T-helper 2 cell treated with Interferon-gamma antibody and Interleukin-4, amounts not matched to agents 100 ng/mL and 5 ng/mL, for 36 hours (primary cell): ENCODE results near the gene EFCAB13. TPM values are rescaled to one million over a fixed set of nuclear protein-coding genes. Genes with fewer than 3 reads are reported as not detected.

Experiments
- intact Hi-C: fragments of 100-400 bp; cut with micrococcal nuclease; formaldehyde crosslinking; loops from one replicate; pipeline ENCODE4 v1.15.1; 2023
- total RNA-seq: library from RNA; stranded (reverse); gene quantifications from 2 replicates; pipeline ENCODE4 v1.2.3, GENCODE V29; 2022

Gene EFCAB13
- total RNA-seq, 1 donor from 2014 or later, result 4.9 TPM

- intact Hi-C loops, result no loop called here
These were observed 28.5 kb upstream of the EFCAB13 start for GRCh38 chr17:47295037-47295873.

GRCh38 chr17:47295874-47296255, 27.9 kb upstream of the EFCAB13 start:
- intact Hi-C loops, result no loop called here

GRCh38 chr17:47297661-47298400, 25.9 kb upstream of the EFCAB13 start:
- intact Hi-C loops, result no loop called here

- intact Hi-C loops, result no loop called here
These were observed 25.0 kb upstream of the EFCAB13 start for GRCh38 chr17:47298712-47299111.

- intact Hi-C loops, result no loop called here
These were observed 24.4 kb upstream of the EFCAB13 start for GRCh38 chr17:47299239-47299910.

- intact Hi-C loops, result no loop called here
These were observed 23.0 kb upstream of the EFCAB13 start for GRCh38 chr17:47300718-47301117.

GRCh38 chr17:47301161-47301560, 22.6 kb upstream of the EFCAB13 start:
- intact Hi-C loops, result no loop called here

GRCh38 chr17:47301831-47302230, 21.9 kb upstream of the EFCAB13 start:
- intact Hi-C loops, result no loop called here

- intact Hi-C loops, result no loop called here
These were observed 19.6 kb upstream of the EFCAB13 start for GRCh38 chr17:47304186-47304585.

- intact Hi-C loops, result no loop called here
These were observed 18.3 kb upstream of the EFCAB13 start for GRCh38 chr17:47305302-47305923.

GRCh38 chr17:47310186-47310733, 13.5 kb upstream of the EFCAB13 start:
- intact Hi-C loops, result no loop called here

- intact Hi-C loops, result no loop called here
These were observed 12.3 kb upstream of the EFCAB13 start for GRCh38 chr17:47311420-47311819.

GRCh38 chr17:47315451-47316266, 8.1 kb upstream of the EFCAB13 start:
- intact Hi-C loops, result loop anchor here (1.0 kb wide), 1 partner anchor 85 kb away; no protein-coding TSS in a partner anchor

GRCh38 chr17:47316311-47316710, 7.4 kb upstream of the EFCAB13 start:
- intact Hi-C loops, result no loop called here

- intact Hi-C loops, result no loop called here
These were observed 6.6 kb upstream of the EFCAB13 start for GRCh38 chr17:47317119-47317518.

- intact Hi-C loops, result no loop called here
These were observed 5.4 kb upstream of the EFCAB13 start for GRCh38 chr17:47318197-47318918.

GRCh38 chr17:47320879-47321502, 2.8 kb upstream of the EFCAB13 start:
- intact Hi-C loops, result no loop called here

- intact Hi-C loops, result no loop called here
These were observed 667 bp downstream of the EFCAB13 start for GRCh38 chr17:47324224-47325020.
